GM23248 (cell line): ENCODE data around the gene FAM50B. TPM values are rescaled to one million over a fixed set of nuclear protein-coding genes. Genes with fewer than 3 reads are reported as not detected.

ENCODE experiments used
- DNase-seq: peaks from one replicate; pipeline ENCODE4 v3.0.0-alpha.2; 2015
- H2AFZ ChIP-seq: fragments of 200-600 bp; sonication (generic); 2 replicates; pipeline ENCODE4 v1.6.1; 2016; ENCODE audit warnings: antibody characterized with exemption
- H3F3A ChIP-seq: fragments of 200-600 bp; sonication (generic); 2 replicates; pipeline ENCODE4 v1.6.1; 2016; ENCODE audit warnings: mild to moderate bottlenecking, antibody characterized with exemption, mixed run types; ENCODE audit not compliant: insufficient read depth
- H3K27ac ChIP-seq: fragments of 200-600 bp; sonication (generic); 2 replicates; pipeline ENCODE4 v1.5.1; 2016; ENCODE audit warnings: mild to moderate bottlenecking
- H3K27me3 ChIP-seq: fragments of 200-600 bp; sonication (generic); replicated peaks from 2 replicates; pipeline ENCODE4 v1.6.1; 2016; ENCODE audit warnings: mild to moderate bottlenecking; ENCODE audit not compliant: insufficient read depth
- H3K36me3 ChIP-seq: fragments of 200-600 bp; sonication (generic); 2 replicates; pipeline ENCODE4 v1.6.1; 2016; ENCODE audit warnings: low read depth, mild to moderate bottlenecking
- H3K4me1 ChIP-seq: fragments of 200-600 bp; sonication (generic); 2 replicates; pipeline ENCODE4 v1.6.1; 2016; ENCODE audit warnings: mild to moderate bottlenecking; ENCODE audit not compliant: insufficient read depth
- H3K4me2 ChIP-seq: fragments of 200-600 bp; sonication (generic); one replicate; pipeline ENCODE4 v1.6.1; 2016; ENCODE audit warnings: mild to moderate bottlenecking; ENCODE audit not compliant: unreplicated experiment
- H3K4me3 ChIP-seq: fragments of 200-600 bp; sonication (generic); 2 replicates; pipeline ENCODE4 v1.5.1; 2016; ENCODE audit warnings: mild to moderate bottlenecking
- H3K79me2 ChIP-seq: fragments of 200-600 bp; sonication (generic); 2 replicates; pipeline ENCODE4 v1.6.1; 2016; ENCODE audit warnings: mild to moderate bottlenecking; ENCODE audit not compliant: insufficient read depth
- H3K9ac ChIP-seq: fragments of 200-600 bp; sonication (generic); 2 replicates; pipeline ENCODE4 v1.6.1; 2016; ENCODE audit warnings: mild to moderate bottlenecking
- H3K9me2 ChIP-seq: fragments of 200-600 bp; sonication (generic); 2 replicates; pipeline ENCODE4 v1.6.1; 2016; ENCODE audit warnings: mixed run types, mild to moderate bottlenecking, moderate library complexity; ENCODE audit not compliant: insufficient read depth
- H3K9me3 ChIP-seq: fragments of 200-600 bp; sonication (generic); one replicate; pipeline ENCODE4 v1.6.1; 2017; ENCODE audit warnings: low read depth
- H4K20me1 ChIP-seq: fragments of 200-600 bp; sonication (generic); 2 replicates; pipeline ENCODE4 v1.6.0; 2016; ENCODE audit not compliant: insufficient read depth
- EZH2 ChIP-seq: fragments of 200-600 bp; sonication (generic); IDR thresholded peaks from 2 replicates; pipeline ENCODE4 v1.6.1; 2018; ENCODE audit warnings: antibody characterized with exemption, mild to moderate bottlenecking; ENCODE audit not compliant: insufficient read depth, poor library complexity, severe bottlenecking
- EZH2phosphoT487 ChIP-seq: fragments of 200-600 bp; sonication (generic); IDR thresholded peaks from 2 replicates; pipeline ENCODE4 v1.6.1; 2018; ENCODE audit warnings: antibody characterized with exemption, moderate library complexity, mild to moderate bottlenecking, low read depth; ENCODE audit not compliant: insufficient read depth
- WGBS, 2 experiments: methylation state at CpG; one replicate each; pipeline ENCODE4 v1.1.6; 2015 to 2017; ENCODE audit warnings: low lambda C conversion rate in 2 of 2, low coverage in 1 of 2; ENCODE audit errors: missing lambda C conversion rate in 2 of 2; 5-methylcytosine and 5-hydroxymethylcytosine counted together
- in situ Hi-C: fragments of 300-500 bp; cut with MboI; formaldehyde crosslinking; loops from 2 replicates; pipeline ENCODE4 v1.15.0; 2020
- polyA plus RNA-seq: library from polyadenylated mRNA; unstranded; fragments of >200 nt; fragmentation: Nextera tagmentation; extraction: Ambion mirVana; gene quantifications from 2 replicates; pipeline ENCODE4 v1.2.1, GENCODE V29; 2016
- total RNA-seq: library from RNA; depleted of rRNA; stranded (reverse); fragments of >200 nt; shearing (Covaris generic); gene quantifications from 2 replicates; pipeline ENCODE4 v1.2.3, GENCODE V29; 2014

The FAM50B gene
- total and polyA plus RNA-seq, 2 experiments from 2014 or later, result 7.6 to 12.1 TPM

DNA sequence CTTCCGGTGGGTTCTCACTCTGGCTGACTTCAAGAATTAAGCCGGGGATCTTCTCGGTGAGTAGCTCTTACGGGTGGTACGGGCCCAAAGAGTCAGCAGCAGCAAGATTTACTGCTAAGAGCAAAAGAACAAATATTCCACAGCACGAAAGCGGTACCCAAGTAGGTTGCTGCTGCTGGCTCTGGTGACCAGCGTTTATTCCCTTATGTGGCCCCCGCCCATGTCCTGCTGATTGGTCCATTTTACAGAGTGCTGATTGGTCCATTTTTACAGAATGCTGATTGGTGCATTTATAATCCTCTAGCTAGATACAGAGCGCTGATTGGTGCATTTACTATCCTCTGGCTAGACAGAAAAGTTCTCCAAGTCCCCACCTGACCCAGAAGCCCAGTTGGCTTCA, 44.3 kb downstream of the FAM50B start:
- in situ Hi-C loops, result no loop called here
- H3K79me2 ChIP-seq, result no peaks in the 10 kb centered on the region
- H3K4me2 ChIP-seq, result no peak overlapping the region
- DNase-seq, result no peak
- no peak overlapping the region for H3K9ac ChIP-seq
- peaks cover 4% of the 10 kb centered on the region; the same call in 1 of the 2 replicates for H3K4me1 ChIP-seq
- no peaks in the 10 kb centered on the region for H4K20me1 ChIP-seq
- WGBS, 2 experiments, result 93 to 94% methylated on average over 10 of the region's 10 CpGs
- H3K4me3 ChIP-seq, result no peak overlapping the region
- H2AFZ ChIP-seq, result no peak overlapping the region
- TF ChIP-seq EZH2, result no peak
- no peak for TF ChIP-seq EZH2phosphoT487
- H3K27ac ChIP-seq, result no peak overlapping the region
- H3K36me3 ChIP-seq, result no peaks in the 10 kb centered on the region
- H3K9me2 ChIP-seq, result no peaks in the 10 kb centered on the region
- no peaks in the 10 kb centered on the region for H3K27me3 ChIP-seq
- 0 out of 2 replicates have a peak, but pooled peaks cover 3% of the 10 kb centered on the region for H3F3A ChIP-seq
- no peaks in the 10 kb centered on the region for H3K9me3 ChIP-seq

DNA sequence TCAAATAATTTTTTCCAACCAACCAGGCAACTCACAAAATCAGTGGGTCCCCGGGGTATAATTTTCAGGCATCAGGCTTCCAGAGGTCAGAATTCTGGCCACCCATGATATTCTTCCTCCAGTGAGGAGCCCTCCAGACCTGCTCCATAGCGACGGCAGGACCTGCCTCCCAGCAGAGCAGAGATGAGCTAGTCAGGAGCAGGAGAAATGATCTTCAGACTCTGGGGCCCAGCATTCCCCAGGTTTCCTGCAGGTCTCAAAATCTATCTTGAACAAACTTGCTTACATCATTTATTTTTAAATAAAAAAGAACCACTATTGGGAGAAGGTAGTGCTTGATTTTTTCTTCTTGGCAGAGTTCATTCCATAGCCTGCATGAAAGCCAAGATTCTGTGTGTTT, 44.7 kb downstream of the FAM50B start:
- Histone ChIP-seq H3K4me3 (no peak overlapping the region), H4K20me1 (no peaks in the 10 kb centered on the region), H3K79me2 (no peaks in the 10 kb centered on the region), H3K4me1 (peaks cover under 1% of the 10 kb centered on the region; the same call in 1 of the 2 replicates), H3K36me3 (no peaks in the 10 kb centered on the region), H2AFZ (no peak overlapping the region), H3K27ac (no peak overlapping the region), H3K9me2 (no peaks in the 10 kb centered on the region), H3K9me3 (no peaks in the 10 kb centered on the region), H3K9ac (no peak overlapping the region), H3F3A (0 out of 2 replicates have a peak, but pooled peaks cover 3% of the 10 kb centered on the region), H3K27me3 (no peaks in the 10 kb centered on the region), H3K4me2 (no peak overlapping the region)
- DNase-seq, result no peak
- 96 to 97% methylated on average over 3 of the region's 3 CpGs for WGBS, 2 experiments
- in situ Hi-C loops, result no loop called here
- no peak for TF ChIP-seq EZH2phosphoT487
- no peak for TF ChIP-seq EZH2

GRCh38 chr6:3894590-3895311, 45.6 kb downstream of the FAM50B start:
- Histone ChIP-seq H3K9me2 (no peaks in the 10 kb centered on the region), H3K79me2 (no peaks in the 10 kb centered on the region), H3K36me3 (no peaks in the 10 kb centered on the region), H3K4me3 (no peak overlapping the region), H3K27me3 (no peaks in the 10 kb centered on the region), H3K9ac (no peak overlapping the region), H2AFZ (no peak overlapping the region), H3F3A (0 out of 2 replicates have a peak, but pooled peaks cover 3% of the 10 kb centered on the region), H3K4me1 (no peaks in the 10 kb centered on the region; the same call in 1 of the 2 replicates), H4K20me1 (no peaks in the 10 kb centered on the region), H3K9me3 (no peaks in the 10 kb centered on the region), H3K4me2 (no peak overlapping the region), H3K27ac (no peak overlapping the region)
- in situ Hi-C loops, result no loop called here
- DNase-seq, result no peak
- WGBS, 2 experiments, result 85 to 86% methylated on average over 14 of the region's 14 CpGs
- no peak for TF ChIP-seq EZH2
- TF ChIP-seq EZH2phosphoT487, result no peak

- Histone ChIP-seq H3K9me3 (no peaks in the 10 kb centered on the region), H2AFZ (no peak overlapping the region), H3K9ac (no peak overlapping the region), H3K27ac (no peak overlapping the region), H3F3A (0 out of 2 replicates have a peak, but pooled peaks cover 3% of the 10 kb centered on the region), H3K4me3 (no peak overlapping the region), H3K27me3 (no peaks in the 10 kb centered on the region), H3K9me2 (no peaks in the 10 kb centered on the region), H3K4me1 (no peaks in the 10 kb centered on the region; the same call in 1 of the 2 replicates), H3K79me2 (no peaks in the 10 kb centered on the region), H4K20me1 (no peaks in the 10 kb centered on the region), H3K36me3 (no peaks in the 10 kb centered on the region), H3K4me2 (no peak overlapping the region)
- 90 to 97% methylated on average over 6 of the region's 6 CpGs for WGBS, 2 experiments
- in situ Hi-C loops, result no loop called here
- TF ChIP-seq EZH2phosphoT487 (no peak), EZH2 (no peak)
- DNase-seq, result no peak
Observed at GRCh38 chr6:3895312-3895653, 46.1 kb downstream of the FAM50B start.
